HG03103 (cell line): Measurements from ENCODE around the gene MNAT1.

Experiments used
- ATAC-seq: cut with Tn5 transposase; IDR thresholded peaks from one replicate; pipeline ENCODE4 v1.9.1; 2021; ENCODE audit warnings: low read depth; ENCODE audit not compliant: unreplicated experiment

Gene MNAT1

DNA sequence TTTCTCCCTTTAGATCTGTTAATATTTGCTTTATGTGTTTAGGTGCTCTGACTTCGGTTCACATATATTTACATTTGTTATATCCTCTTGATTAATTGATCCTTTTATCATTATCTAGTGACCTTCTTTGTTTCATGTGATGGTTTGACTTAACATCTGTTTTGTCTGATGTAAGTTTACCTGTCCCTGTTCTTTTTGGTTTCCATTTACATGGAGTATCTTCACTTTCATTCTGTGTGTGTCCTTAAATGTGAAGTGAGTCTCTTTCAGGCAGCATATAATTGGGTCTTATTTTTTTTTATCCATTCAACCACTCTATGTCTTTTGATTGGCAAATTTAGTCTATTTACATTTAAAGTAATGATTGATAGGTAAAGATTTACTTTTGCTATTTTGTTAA, 222.1 kb downstream of the MNAT1 start:
- ATAC-seq: no peak

DNA sequence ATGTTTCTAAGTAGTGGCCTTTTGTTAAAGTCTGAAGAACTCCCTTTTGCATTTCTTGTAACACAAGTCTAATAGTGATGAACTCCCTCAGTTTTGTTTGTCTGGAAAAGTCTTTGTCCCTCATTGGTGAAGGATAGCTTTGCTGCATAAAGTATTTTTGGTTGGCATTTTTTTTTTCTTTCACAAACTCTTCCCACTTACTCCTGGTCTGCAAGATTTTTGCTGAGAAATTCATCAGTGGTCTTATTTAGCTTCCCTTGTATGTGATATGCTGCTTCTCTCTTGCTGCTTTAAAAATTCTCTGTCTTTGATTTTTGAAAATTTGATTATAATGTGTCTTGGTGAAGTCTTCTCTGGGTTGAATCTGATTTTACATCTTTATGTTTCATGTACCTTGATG, 223.6 kb downstream of the MNAT1 start:
- ATAC-seq: no peak

DNA sequence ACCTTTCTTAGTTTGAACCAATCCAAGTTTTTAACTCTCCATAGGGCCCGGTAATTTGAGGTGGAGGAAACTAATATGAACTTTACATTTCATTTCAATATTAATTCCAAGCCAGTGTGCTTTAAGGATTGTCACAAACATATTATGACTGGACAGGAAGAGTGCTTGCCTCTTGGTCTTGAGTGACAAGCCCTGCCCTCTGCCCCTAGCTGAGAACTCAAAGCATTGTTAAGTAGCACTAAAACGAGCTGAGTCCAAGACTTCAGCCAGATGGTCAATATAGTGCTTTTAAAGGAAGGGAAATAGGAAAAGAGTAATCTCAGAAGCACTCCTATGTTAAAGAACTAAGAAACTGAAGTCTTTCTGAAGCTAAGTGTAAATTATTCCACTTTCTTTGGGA, 229.2 kb downstream of the MNAT1 start:
- no peak for ATAC-seq

DNA sequence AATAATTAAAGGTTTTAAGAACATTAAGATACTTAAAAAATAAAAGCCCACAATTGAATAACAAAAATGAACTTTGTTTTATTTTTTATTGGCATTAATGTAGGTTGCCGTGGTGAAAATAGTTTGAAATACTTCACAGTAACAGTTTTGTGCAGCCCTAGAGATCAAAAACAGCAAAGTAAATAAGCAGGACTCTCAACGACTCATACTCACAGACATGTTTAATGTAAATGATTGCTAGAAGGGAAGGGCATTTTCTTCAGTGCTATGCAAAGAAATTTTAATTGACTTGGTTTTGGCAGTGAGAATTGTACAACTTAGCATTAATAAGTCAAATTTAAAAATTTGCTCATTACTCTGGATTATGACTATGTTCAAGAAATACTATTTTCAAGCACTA, 230.3 kb downstream of the MNAT1 start:
- ATAC-seq: no peak

GRCh38 chr14:60965402-60965801, 230.8 kb downstream of the MNAT1 start:
- ATAC-seq: no peak

DNA sequence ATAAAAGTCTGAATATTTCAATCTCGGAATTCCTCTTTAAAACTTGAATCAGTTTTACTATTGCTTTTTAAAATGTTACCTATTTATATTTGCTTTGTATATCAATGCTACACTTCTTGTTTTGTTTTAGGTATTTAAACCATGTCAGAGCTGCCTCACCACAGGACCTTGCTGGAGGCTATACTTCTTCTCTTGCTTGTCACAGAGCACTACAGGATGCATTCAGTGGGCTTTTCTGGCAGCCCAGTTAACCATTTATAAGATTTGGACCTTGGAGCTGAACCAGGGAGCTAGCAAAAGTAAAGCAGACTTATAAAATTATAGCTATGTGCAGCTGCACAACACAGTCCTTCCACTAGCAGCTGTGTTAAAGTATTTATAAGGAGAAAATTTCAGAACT, 233.5 kb downstream of the MNAT1 start:
- ATAC-seq: no peak

- ATAC-seq: no peak
Measured at GRCh38 chr14:60968671-60969070, 234.1 kb downstream of the MNAT1 start.

GRCh38 chr14:60970146-60970545, 235.6 kb downstream of the MNAT1 start:
- ATAC-seq: no peak

- no peak for ATAC-seq
Measured at GRCh38 chr14:60971271-60971670, 236.7 kb downstream of the MNAT1 start.

DNA sequence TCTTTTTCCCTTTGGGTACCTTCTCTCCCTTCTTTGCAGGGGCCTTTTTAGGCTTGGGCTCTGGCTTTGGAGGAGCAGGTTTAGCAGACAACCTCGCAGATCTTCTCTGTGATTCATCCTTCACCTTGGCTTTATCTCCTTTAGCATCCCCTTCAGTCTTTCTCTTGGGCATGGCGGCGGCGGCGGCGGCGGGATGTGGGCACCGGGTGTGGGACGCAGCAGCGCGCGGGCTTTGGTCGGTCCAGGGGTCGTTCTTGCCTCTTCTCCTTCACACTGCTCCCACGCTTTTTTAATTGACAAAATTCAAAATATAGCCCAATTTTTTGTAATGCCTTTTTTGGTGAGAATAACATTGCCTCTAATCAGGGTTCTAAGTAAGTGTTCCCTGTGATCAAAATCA, 237.7 kb downstream of the MNAT1 start:
- ATAC-seq: no peak

GRCh38 chr14:60973070-60973469, 238.5 kb downstream of the MNAT1 start:
- no peak for ATAC-seq

DNA sequence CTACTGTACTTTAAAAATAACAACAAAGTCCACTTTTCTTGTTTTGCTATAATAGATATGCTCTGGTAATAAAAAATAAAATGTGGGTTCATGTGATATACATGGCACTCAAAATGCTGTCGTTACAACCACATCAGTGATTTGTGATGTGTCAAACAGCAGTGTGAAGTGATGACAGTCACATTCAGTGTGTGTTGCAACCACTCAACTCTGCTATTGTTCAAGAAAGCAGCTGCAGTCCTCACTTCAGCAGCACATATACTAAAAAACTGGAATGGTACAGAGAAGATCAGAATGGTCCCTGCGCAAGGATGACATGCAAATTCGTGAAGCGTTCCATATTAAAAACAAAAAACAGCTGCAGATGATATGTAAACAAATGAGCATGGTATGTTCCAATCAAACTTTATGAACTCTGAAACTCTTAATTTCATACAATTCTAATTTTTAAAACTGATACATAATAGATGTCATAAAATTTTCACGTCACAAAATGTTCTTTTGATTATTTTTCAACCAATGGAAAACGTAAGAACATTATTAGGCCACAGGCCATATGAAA, 239.6 kb downstream of the MNAT1 start:
- ATAC-seq: no peak

GRCh38 chr14:60975551-60975950, 241.0 kb downstream of the MNAT1 start:
- ATAC-seq: no peak

DNA sequence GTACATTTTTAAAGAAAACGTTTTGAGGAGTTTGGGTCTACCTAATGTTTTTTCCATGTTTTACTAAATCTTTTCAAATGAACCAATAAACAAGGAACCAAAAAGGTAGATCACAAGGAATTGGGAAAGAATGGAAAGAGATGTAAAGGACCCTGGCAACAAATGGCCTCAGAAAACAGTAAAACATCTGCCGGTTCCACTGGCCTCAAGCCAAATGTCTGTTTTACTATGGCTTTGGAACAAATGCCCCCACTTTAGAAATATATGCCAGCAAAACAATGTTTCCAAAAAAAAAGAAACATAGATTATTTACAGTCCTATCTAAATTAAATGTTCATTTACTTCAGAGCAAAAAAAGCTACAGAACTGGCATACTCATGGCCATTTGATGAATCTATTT, 243.3 kb downstream of the MNAT1 start:
- no peak for ATAC-seq

DNA sequence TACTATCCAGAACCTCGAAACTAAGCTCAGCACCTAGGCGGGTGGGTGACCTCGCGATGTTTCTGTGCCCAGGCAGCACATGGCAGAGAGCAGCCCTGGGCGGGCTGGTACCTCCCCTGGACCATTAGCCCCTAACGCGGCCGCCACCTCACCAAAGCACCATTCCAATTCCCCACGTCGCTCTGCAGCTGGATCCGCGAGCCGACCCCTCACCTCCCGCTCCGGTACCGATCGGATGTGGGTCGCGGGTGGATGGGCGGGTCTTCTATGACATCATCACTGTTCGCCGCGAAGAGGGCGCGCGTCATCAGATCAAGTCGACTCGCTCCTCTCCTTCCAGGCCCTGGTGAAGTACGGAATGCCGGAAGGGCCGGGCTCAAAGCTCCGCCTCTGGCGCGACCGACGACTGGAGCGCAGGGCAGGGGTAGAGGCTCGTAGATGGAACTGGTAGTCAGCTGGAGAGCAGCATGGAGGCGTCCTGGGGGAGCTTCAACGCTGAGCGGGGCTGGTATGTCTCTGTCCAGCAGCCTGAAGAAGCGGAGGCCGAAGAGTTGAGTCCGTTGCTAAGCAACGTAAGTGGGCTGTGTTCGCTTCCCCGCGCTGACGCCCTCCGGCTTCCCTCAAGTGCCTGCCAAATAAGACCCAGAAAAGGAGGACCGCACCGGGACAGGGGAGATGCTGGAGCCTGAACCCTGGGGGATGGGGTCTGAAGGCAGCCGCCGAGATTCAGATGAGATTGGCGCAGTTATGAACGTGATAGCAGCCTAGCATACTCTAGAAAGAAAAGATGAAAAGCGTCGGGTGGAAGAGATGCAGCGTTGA, 246.5 kb downstream of the MNAT1 start, which contains the start of the genes SLC38A6 and TRMT5:
TSS of gene SLC38A6 (plus strand) at position 435 of the 822 bp plus-strand sequence. CDS start at position 468, 33 bp downstream.
TSS of gene TRMT5 (minus strand) at position 269 of the 822 bp plus-strand sequence. CDS start at position 163, 106 bp downstream.
- peak; percentile 85 for ATAC-seq

DNA sequence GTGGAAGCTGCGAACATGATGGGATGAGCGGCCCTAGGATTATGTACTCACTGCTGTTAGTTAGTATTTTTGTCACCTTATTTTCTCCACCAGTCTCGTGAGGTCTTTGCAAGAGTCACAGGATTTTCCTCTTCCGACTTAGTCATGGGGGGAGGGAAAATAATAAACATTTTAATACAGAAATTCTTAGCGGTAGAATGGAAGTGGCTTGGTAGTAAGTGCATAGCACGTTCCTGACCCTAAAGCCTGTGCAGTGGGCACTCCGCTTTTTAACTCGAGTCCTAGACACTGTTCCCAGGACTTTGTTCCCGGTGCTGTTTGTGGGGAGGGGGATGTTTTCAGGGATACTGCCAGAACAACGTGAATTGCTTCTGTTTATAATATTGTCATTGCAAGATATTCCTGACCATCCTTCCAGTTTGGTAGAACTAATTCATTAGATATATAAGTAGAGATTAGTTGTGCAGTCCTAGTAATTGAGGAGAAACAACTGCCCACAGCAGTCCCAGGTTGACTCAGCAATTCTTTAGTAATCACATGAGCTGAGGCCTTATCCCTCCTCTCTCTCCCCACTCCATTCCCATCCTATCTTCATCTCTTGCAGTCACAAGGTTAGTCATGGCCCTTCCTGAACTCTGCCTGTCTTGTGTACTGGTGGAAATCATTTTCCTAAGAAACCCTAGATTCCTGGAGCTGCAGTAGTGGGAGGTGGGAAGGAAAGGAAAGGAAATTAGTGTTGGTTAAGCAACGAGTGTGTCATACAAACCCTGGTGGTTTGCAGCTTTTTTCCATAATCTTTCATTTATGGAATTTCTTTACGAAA, 247.3 kb downstream of the MNAT1 start:
- ATAC-seq: no peak

- no peak for ATAC-seq
Measured at GRCh38 chr14:60984196-60984595, 249.6 kb downstream of the MNAT1 start.

DNA sequence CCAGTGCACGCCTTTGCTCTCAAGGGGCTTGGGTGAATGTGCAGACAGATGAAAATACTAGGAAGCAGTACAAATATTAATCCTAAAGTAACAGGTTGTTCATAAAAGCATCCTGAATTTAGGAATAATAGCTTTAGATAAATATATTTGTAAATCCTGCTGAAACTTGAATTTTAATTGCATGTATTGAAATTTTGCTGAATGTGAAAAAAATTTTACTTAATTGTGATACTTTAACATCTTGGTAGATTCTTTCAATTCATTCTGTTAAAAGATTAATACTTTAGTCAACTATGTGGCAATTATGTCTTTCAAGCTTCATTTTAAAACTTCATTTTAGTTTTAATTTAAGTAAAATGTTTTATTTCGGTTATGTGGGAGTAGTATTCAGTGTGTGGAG, 251.9 kb downstream of the MNAT1 start:
- ATAC-seq: no peak

DNA sequence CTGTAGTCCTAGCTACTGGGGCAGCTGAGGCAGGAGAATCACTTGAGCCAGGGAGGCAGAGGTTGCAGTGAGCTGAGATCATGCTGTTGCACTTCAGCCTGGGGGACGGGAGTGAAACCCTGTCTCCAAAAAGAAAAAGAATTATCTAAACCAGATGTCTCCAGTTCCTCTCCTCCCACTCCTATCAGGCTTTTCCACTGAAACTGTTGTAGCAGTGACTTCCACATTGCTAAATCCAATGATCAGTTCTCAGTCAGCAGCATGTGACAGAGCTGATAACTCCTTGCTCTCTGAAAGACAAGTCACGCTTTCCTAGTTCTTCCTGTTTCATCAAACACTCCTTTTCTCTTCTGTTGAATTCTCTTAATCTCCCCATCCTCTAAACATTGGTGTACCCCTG, 255.0 kb downstream of the MNAT1 start:
- no peak for ATAC-seq

DNA sequence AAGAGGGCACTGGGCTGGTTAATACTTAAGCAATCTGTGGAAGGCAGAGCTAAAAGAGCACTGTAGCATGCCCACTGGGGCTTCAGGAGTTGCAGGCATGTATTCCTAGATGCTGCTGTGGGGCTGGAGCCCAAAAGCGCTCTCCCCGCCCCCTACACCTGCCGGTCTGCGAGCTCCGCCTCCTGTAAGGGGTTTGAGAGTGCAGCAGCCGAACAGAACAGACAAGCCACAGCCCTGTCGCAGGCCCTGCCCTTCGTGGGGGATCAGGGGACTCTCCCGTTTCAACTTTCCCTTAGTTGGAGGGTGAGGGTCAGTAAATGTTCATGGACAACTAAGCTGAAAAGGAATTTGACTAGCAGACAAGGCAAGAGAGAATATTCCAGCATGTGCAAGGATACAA, 264.1 kb downstream of the MNAT1 start:
- ATAC-seq: no peak

- no peak for ATAC-seq
Measured at GRCh38 chr14:60999536-60999935, 265.0 kb downstream of the MNAT1 start.
